HG02642 (cell line): ENCODE data around the gene KBTBD6.
A peak's percentile ranks its signal among the peaks of the same experiment; 100 is the strongest.
"Not testable (repeated sequence)": the region's sequence is repeated elsewhere in the genome, so short reads cannot be mapped to it uniquely, and the experiment has no call there.

Source experiments
- ATAC-seq: cut with Tn5 transposase; IDR thresholded peaks from one replicate; pipeline ENCODE4 v1.9.1; 2021; ENCODE audit warnings: mild to moderate bottlenecking; ENCODE audit not compliant: unreplicated experiment, poor library complexity

KBTBD6 gene

GRCh38 chr13:41137241-41137640 is 4.6 kb upstream of the KBTBD6 start:
- ATAC-seq, result no peak

GRCh38 chr13:41136396-41137031 is 3.9 kb upstream of the KBTBD6 start:
- ATAC-seq, result no peak

- ATAC-seq, result no peak
These were observed 1.3 kb upstream of the KBTBD6 start for GRCh38 chr13:41133951-41134350.

GRCh38 chr13:41131660-41132511 is 716 bp downstream of the KBTBD6 start:
- ATAC-seq, result peak; percentile 18

- not testable (repeated sequence) for ATAC-seq
These were observed 1.4 kb downstream of the KBTBD6 start for GRCh38 chr13:41131189-41131588.

- no peak for ATAC-seq
These were observed 2.2 kb downstream of the KBTBD6 start for GRCh38 chr13:41130356-41130755.

GRCh38 chr13:41127701-41128100 is 4.9 kb downstream of the KBTBD6 start:
- no peak for ATAC-seq

GRCh38 chr13:41122838-41123237 is 9.8 kb downstream of the KBTBD6 start:
- no peak for ATAC-seq

GRCh38 chr13:41117869-41118268 is 14.7 kb downstream of the KBTBD6 start:
- ATAC-seq, result no peak

- no peak for ATAC-seq
These were observed 21.1 kb downstream of the KBTBD6 start for GRCh38 chr13:41111454-41111853.

- ATAC-seq, result no peak
These were observed 25.0 kb downstream of the KBTBD6 start for GRCh38 chr13:41107584-41108014.

GRCh38 chr13:41107104-41107571 is 25.5 kb downstream of the KBTBD6 start:
- no peak for ATAC-seq

- ATAC-seq, result no peak
These were observed 32.6 kb downstream of the KBTBD6 start for GRCh38 chr13:41099986-41100385.

GRCh38 chr13:41098761-41099160 is 33.8 kb downstream of the KBTBD6 start:
- no peak for ATAC-seq

- not testable (repeated sequence) for ATAC-seq
These were observed 36.9 kb downstream of the KBTBD6 start for GRCh38 chr13:41095681-41096080.

- ATAC-seq, result no peak
These were observed 46.5 kb downstream of the KBTBD6 start for GRCh38 chr13:41085961-41086585.

- no peak for ATAC-seq
These were observed 52.9 kb downstream of the KBTBD6 start for GRCh38 chr13:41079725-41080124.
